Activated naive CD4-positive, alpha-beta T cell treated with anti-CD3 and anti-CD28 coated beads, Interleukin-2, amount 50 U/mL, for 24 hours (primary cell): Measurements from ENCODE around the gene CHD2.
A peak's percentile ranks its signal among the peaks of the same experiment; 100 is the strongest.
"Not testable (repeated sequence)": the region's sequence is repeated elsewhere in the genome, so short reads cannot be mapped to it uniquely, and the experiment has no call there.

Experiments used
- H3K27ac Mint-ChIP-seq: one replicate; pipeline ENCODE4 v1.8.0; 2021; ENCODE audit warnings: mild to moderate bottlenecking, mixed read lengths
- H3K27me3 Mint-ChIP-seq: one replicate; pipeline ENCODE4 v1.8.0; 2021; ENCODE audit warnings: mixed read lengths
- H3K36me3 Mint-ChIP-seq: one replicate; pipeline ENCODE4 v1.8.0; 2021; ENCODE audit warnings: mixed read lengths
- H3K4me1 Mint-ChIP-seq: one replicate; pipeline ENCODE4 v1.8.0; 2021; ENCODE audit warnings: mixed read lengths
- H3K4me3 Mint-ChIP-seq: one replicate; pipeline ENCODE4 v1.8.0; 2021; ENCODE audit warnings: mild to moderate bottlenecking, mixed read lengths
- H3K9me3 Mint-ChIP-seq: one replicate; pipeline ENCODE4 v1.8.0; 2021; ENCODE audit warnings: mixed read lengths

CHD2 gene

DNA sequence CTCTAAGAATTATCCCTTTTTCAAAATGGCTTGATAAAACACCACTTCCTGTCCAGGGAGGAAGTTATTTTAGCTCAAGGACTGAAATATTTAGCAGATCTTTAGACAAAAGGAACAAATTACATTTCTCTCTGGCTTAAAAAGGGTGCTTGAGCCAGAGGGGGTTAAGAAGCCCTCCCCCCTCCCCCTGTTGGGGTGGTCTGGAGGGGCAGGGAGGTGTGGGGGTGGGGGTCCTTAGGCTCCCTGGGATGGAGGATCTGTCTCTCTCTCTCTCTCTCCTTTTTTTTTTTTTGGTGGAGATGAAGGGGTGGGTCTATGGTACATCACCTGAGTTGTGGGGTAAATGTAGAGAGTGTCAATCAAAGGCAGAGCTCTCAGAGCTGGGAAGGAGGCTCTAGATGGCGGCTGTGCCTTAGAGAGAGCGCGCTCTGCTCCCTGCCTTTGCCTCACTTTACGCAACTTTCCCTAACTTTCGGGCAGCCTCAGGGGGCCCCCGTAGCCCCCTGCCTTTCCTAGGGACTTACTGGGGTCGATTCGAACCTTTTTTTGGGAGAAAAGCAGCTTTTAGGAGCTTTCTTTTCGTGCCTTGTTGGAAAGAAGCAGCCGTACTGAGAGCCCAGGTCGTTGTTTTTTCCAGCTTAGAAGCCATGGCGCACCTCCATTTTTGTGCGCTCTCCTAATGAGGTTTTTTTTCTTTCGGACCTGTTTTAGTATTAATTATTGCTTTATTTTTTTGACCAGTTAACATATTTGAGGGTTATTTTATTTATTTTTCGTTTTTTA is at the start of gene CHD2:
Gene CHD2, plus strand, starts transcription at position 377 of the 783 bp plus-strand sequence. CDS start 914 bp downstream, outside the sequence.
- peak within 1 kb of the TSS; percentile 95 for H3K4me3 Mint-ChIP-seq
- H3K36me3 Mint-ChIP-seq: peaks cover 57% of the 10 kb centered on the region
- H3K27me3 Mint-ChIP-seq: no peaks in the 10 kb centered on the region
- H3K27ac Mint-ChIP-seq: peak within 1 kb of the TSS; percentile 99
- H3K9me3 Mint-ChIP-seq: peaks cover 9% of the 10 kb centered on the region
- peaks cover 59% of the 10 kb centered on the region for H3K4me1 Mint-ChIP-seq

DNA sequence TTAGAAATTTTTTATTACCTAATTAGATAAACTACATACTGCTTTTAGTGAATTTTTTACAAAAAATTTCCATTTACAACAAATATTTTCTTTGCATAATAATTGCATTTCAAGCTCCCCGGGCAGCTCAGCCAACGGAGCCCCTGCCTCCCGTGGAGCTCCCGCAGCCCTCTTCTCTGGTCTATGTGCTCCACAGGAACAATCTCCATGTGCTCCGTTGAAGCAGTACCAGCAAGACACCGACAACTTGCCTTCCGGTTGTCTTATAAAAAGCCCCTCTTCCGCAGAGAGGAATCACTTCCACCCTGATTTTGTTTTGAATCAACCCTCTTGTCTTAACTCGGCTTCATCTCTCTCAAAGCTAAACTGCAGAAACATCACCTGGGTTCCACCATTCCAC is 46.9 kb upstream of the CHD2 start:
- Mint-ChIP-seq H3K36me3 (no peaks in the 10 kb centered on the region), H3K4me1 (peaks cover 39% of the 10 kb centered on the region), H3K27ac (peak overlapping the region; percentile 74), H3K9me3 (no peaks in the 10 kb centered on the region), H3K4me3 (no peak overlapping the region), H3K27me3 (no peaks in the 10 kb centered on the region)

DNA sequence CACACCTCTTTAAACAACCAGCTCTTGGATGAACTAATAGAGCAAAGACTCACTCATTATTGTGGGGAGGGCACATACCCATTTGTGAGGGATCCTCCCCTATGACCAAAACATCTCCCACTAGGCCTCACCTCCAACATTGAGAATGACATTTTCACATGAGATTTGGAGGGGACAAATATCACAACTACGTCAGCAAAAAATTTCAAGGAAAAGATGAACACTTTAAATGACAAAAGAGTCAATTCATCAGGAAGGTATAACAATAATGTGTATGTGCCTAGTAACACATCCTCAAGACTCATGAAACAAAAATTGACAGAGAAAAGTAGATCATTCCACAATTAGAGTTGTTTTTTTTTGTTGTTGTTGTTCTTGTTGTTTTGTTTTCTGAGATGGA is 38.4 kb upstream of the CHD2 start:
- Mint-ChIP-seq H3K4me3 (no peak overlapping the region), H3K9me3 (no peaks in the 10 kb centered on the region), H3K27ac (no peak overlapping the region), H3K36me3 (peaks cover 3% of the 10 kb centered on the region), H3K27me3 (no peaks in the 10 kb centered on the region), H3K4me1 (no peaks in the 10 kb centered on the region)

DNA sequence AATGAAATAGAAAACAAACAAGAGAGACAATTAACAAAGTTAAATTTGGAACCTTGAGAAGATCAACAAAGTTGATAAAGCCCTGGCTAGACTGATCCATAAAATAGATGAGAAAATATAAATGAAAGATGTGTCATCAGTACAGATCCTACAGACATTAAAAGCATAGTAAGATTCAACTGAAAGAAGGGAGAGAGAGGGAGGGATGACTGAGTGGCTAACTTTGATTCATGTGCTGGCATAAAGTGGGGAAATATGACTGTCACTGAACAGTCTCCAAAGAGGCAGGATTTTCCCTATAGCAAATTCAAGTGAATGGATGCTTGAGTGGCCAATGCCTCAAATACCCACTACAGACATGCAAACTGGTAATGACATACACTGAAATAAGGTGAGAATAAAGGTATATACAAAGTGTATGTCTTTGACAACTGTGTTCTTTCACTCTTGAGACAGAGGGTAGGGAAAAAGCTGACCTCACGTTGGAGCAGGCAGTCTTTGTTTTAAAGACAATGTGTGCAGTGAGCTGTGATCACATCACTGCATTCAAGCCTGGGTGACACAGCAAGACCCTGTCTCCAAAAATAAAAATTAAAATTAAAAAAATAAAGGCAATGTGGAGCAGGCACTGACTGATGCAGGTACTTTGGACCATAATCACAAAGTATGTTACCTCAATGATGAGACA is 35.9 kb upstream of the CHD2 start:
- Mint-ChIP-seq H3K4me1 (peaks cover 3% of the 10 kb centered on the region), H3K27me3 (no peaks in the 10 kb centered on the region), H3K4me3 (no peak overlapping the region), H3K36me3 (peaks cover 3% of the 10 kb centered on the region), H3K9me3 (no peaks in the 10 kb centered on the region), H3K27ac (no peak overlapping the region)

DNA sequence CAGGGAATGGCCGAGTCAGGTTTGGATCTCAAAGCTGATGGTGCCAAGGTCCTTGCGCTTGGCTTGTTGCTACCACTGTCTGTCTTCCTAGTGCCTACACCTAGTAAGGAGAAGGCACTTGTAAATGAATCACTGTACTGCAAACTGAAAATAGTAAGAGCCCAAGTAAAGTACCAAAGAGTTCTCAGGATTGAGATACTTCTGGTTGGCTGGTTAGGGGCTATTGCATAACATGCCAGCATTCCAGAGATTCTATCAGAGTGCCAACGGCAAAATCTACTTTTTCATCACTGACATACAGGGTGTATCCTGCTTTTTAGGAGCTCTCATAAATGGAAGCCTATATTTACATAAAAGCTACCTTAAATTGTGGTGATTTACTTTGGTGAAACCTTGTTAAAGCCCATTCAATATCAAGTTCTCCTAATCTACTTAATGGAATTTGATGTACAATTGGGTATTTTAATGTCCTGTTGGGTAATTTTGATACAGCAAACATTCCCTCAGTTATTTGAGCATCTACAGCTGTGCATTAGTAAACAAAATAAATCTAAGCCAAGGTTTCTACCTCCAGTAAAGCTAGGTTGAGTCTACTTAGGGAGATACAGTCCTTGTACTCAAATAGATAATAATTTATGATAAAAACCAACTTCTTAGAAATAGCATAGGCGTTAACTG is 30.7 kb upstream of the CHD2 start:
- Mint-ChIP-seq H3K27me3 (no peaks in the 10 kb centered on the region), H3K4me3 (no peak overlapping the region), H3K27ac (no peak overlapping the region), H3K9me3 (no peaks in the 10 kb centered on the region), H3K4me1 (peaks cover 9% of the 10 kb centered on the region), H3K36me3 (no peaks in the 10 kb centered on the region)

DNA sequence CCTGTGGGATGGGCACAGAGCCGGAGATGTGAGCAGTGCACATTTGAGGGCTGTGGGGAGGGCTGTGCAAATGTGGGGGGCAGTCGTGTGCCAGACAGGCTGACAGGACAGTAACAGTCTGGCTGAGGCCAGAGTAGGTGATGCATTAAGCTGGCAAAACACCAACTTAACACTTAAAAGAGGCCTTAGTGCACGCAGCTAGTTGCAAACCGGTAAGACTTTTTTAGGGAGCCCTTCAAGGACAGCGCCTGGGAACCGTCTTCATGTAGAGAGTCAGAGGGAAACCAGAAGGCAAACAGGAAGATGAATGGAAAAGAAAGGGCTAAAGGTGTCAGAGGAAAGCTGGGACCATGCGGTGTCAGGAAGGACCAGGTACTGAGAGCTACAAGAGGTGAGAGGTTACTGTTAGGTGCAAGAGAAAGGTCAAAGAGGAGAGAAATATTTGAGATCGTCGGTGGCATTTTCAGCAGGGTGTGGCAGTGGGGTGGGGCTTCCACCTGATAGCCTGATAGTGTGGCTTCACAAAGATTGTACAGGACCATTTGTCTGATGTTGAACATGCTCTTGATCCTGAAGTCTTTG is 30.0 kb upstream of the CHD2 start:
- peak overlapping the region; percentile 3 for H3K27ac Mint-ChIP-seq

DNA sequence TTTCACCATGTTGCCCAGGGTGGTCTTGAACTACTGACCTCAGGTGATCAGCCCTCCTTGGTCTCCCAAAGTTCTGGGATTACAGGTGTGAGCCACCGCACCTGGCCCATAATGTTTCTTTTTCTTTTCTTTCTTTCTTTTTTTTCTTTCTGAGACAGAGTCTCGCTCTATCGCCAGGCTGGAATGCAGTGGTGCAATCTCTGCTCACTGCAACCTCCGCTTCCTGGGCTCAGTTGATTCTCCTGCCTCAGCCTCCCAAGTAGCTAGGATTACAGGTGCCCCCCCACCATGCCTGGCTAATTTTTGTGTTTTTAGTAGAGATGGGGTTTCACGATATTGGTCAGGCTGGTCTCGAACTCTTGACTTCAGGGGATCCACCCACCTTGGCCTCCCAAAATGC is 27.2 kb upstream of the CHD2 start:
- not testable (repeated sequence) for H3K9me3 Mint-ChIP-seq, H3K36me3 Mint-ChIP-seq, H3K4me3 Mint-ChIP-seq, H3K27me3 Mint-ChIP-seq, H3K27ac Mint-ChIP-seq
- H3K4me1 Mint-ChIP-seq: peaks cover 13% of the 10 kb centered on the region

More for the DNA sequence above, 30.0 kb upstream of the CHD2 start:
- peaks cover 9% of the 10 kb centered on the region for H3K4me1 Mint-ChIP-seq
- no peak overlapping the region for H3K4me3 Mint-ChIP-seq
- no peaks in the 10 kb centered on the region for H3K27me3 Mint-ChIP-seq
- H3K36me3 Mint-ChIP-seq: no peaks in the 10 kb centered on the region
- no peaks in the 10 kb centered on the region for H3K9me3 Mint-ChIP-seq

DNA sequence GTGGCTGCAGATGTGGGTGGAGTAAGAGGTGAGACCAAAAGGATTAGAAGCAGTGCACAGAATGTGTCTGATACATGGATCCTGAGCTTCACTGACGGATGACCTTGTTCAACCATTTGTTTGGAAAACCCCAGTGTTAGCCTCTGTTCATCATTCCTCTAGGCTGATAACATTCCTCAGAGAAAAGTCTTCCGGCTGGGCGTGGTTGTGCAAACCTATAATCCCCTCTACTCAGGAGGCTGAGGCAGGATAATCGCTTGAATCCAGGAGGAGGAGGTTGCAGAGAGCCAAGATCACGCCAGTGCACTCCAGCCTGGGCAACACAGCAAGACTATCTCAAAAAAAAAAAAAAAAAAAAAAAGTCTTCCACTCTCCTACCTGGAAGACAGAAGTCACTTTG is 23.1 kb upstream of the CHD2 start:
- no peak overlapping the region for H3K27ac Mint-ChIP-seq
- no peak overlapping the region for H3K4me3 Mint-ChIP-seq
- H3K4me1 Mint-ChIP-seq: peaks cover 44% of the 10 kb centered on the region
- H3K9me3 Mint-ChIP-seq: no peaks in the 10 kb centered on the region
- H3K27me3 Mint-ChIP-seq: no peaks in the 10 kb centered on the region
- no peaks in the 10 kb centered on the region for H3K36me3 Mint-ChIP-seq

DNA sequence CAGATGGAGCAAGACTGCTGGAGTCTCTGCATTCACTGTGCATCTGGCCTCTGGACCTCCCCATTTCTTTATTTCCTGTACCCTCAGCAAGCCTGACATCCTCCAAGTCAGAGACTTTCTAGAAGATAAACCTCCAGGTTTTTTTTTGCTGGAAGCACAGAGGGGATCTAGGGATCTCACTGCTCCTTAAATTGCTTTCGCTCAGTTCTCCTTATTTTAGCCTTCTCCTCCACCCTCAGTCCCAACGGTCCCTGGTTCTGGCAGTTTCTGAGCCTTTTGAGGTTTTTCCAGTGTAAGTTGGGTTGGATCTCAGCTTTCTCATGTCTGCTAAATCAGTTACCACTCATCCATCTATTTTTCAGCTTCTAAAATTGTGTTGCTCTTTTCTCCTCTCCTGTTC is 22.7 kb upstream of the CHD2 start:
- Mint-ChIP-seq H3K4me3 (no peak overlapping the region), H3K36me3 (no peaks in the 10 kb centered on the region), H3K4me1 (peaks cover 47% of the 10 kb centered on the region), H3K9me3 (no peaks in the 10 kb centered on the region), H3K27me3 (no peaks in the 10 kb centered on the region), H3K27ac (peak overlapping the region; percentile 82)

DNA sequence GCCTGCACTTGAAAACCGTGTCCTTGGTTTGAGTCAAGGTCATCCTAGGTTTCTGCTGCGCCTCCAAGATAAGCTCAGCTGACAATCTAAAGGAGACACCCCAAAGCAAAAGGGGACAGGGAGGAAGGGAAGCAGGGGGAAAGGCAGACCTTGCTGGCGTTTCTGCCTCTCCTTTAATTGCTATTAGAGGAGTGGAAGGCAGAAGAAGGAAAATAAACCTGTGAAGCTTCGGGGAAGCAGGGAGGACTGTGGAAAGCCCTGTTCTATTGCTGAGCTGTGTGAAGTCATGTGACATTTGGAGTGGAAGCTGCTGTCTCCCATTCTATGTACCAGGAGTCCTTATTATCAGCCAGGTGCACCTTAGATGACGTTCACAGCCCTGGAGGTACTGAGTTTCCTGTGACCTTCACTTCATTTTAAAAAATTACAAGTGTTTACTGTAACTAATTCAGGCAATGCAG is 21.5 kb upstream of the CHD2 start:
- Mint-ChIP-seq H3K4me1 (peaks cover 47% of the 10 kb centered on the region), H3K4me3 (no peak overlapping the region), H3K27me3 (no peaks in the 10 kb centered on the region), H3K9me3 (no peaks in the 10 kb centered on the region), H3K36me3 (peaks cover 2% of the 10 kb centered on the region), H3K27ac (no peak overlapping the region)

DNA sequence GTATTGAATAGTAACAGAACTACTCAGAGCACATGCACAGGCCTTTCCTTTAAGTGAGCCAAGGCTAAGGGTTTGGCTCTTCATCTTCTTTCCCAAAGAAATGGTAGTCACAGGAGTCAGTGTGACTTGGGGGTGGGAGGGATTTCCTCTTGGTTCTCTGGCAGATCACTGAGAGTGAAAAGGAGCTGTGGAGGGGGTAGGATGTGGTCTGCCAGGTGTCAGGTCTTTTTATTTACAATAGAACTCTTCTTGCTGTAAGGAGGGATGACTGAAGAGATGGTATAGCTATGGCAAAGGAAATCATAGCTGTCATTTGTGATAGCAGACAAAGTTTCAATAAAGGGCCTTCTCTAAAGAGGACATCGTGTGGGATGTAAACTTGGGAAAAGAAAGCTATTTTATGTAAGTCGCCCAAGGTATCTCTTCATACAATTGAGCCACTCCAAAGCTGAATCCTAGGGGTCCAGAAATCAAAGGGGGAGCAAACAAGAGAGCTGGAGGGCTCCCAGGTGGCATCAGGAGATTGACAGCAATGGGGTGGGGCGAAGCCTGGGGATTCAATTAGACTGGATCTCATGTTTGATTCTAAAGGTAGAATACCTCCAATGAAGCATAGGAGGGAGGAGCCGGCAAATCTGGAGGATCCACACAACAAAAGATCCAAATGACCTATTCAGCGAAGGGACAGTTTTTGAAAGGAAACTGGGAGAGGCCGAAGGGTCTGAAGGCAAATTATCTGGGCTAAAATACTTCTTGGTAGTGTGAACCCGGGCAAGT is 20.0 kb upstream of the CHD2 start:
- H3K4me3 Mint-ChIP-seq: peak overlapping the region; percentile 95
- H3K36me3 Mint-ChIP-seq: peaks cover 16% of the 10 kb centered on the region
- H3K9me3 Mint-ChIP-seq: no peaks in the 10 kb centered on the region
- peaks cover 47% of the 10 kb centered on the region for H3K4me1 Mint-ChIP-seq
- H3K27me3 Mint-ChIP-seq: no peaks in the 10 kb centered on the region
- peak overlapping the region; percentile 92 for H3K27ac Mint-ChIP-seq

DNA sequence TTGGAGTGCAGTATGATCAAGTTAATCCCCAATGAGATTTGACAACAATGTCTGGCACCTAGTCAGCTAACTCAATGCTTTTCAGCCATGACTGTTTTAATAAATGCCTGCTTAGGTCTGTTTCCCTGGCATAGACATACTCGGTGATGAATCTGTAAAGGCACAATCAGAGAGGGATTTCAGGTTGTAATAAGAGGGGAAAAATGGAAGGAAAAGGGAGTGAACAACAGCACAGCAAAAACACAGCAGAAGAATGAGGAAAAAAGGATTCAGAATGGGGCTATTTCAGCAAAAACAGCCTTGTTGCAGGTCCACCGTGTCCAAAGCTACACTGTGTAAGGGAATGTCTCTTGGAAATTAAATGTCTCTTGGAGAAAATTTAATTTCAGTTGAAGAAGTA is 19.3 kb upstream of the CHD2 start:
- Mint-ChIP-seq H3K27ac (peak overlapping the region; percentile 90), H3K9me3 (no peaks in the 10 kb centered on the region), H3K36me3 (peaks cover 16% of the 10 kb centered on the region), H3K4me1 (peaks cover 47% of the 10 kb centered on the region), H3K27me3 (no peaks in the 10 kb centered on the region), H3K4me3 (peak overlapping the region; percentile 95)

DNA sequence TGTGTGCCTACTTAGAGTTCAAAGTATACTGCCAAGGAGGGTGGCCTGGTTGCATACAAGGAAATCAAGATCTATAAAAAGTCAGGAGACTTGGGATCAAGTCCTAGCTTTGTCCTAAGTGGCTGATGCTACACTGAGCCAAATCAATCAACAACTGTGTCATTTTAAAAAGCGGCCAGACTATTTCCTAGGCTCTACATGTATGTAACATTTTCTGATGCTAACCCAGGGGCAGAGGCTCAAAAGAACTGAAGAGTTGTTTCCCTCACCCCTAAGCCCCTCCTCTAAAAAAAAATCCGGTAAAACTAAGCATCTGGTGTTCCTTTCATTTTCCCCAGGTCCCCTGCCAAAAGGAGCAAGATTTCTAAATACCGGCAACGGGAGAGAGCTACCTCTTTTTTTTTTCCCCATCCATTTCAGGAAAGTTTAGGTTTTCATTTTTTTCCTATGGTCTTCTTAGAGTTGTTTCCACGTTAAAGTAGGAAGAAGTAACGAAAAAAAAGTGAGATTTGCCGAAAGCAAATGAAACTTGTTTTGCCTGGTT is 18.8 kb upstream of the CHD2 start:
- no peaks in the 10 kb centered on the region for H3K9me3 Mint-ChIP-seq
- peak overlapping the region; percentile 95 for H3K4me3 Mint-ChIP-seq
- H3K27me3 Mint-ChIP-seq: no peaks in the 10 kb centered on the region
- peaks cover 17% of the 10 kb centered on the region for H3K36me3 Mint-ChIP-seq
- peaks cover 50% of the 10 kb centered on the region for H3K4me1 Mint-ChIP-seq
- H3K27ac Mint-ChIP-seq: peak overlapping the region; percentile 90

DNA sequence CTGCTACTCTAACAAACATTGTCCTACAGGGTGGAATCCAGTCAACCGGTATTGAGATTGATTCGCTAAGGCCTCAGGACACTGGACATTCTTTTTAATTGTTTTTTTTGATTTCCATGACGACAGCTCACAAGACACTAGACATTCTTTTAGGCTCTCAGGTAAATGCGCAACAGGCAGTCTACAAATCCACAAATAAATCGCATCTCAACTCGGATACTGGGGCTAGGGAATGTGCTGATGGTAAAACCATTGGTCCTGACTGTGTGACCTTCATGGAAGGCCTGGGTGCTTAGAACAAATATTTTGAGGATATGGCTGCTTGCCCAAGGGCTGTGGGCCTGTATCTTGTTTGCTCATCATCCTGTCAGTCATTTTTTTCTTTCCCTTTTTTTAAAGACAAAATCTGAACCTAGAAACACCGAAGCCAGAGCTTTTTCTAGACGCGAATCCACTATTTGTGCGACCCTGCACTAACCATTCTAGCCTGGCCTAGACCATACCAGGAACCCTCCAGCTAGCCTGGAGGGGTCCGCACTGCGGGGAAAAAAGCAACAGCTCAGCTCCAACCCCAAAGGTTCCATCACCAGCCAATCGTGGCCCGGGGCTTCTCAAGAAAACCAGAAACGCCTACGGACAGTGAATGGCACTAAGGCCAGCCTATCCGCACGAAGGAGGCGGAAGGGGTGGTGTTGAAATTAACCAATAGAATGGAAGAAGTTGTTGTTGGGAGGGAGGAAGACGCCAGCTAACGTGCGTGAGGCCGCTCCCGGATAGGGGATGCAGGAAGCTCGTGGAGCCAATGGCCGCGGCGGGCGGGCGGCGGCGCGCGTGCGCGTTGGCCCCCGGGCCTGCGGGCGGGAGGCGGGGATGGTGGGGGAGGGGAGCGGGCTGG is 18.1 kb upstream of the CHD2 start:
- Mint-ChIP-seq H3K9me3 (no peaks in the 10 kb centered on the region), H3K4me1 (peaks cover 58% of the 10 kb centered on the region), H3K27ac (peak overlapping the region; percentile 90), H3K27me3 (no peaks in the 10 kb centered on the region), H3K4me3 (peak overlapping the region; percentile 95), H3K36me3 (peaks cover 23% of the 10 kb centered on the region)
